Measurements from ENCODE around the gene ROBO4.

The ROBO4 gene

DNA sequence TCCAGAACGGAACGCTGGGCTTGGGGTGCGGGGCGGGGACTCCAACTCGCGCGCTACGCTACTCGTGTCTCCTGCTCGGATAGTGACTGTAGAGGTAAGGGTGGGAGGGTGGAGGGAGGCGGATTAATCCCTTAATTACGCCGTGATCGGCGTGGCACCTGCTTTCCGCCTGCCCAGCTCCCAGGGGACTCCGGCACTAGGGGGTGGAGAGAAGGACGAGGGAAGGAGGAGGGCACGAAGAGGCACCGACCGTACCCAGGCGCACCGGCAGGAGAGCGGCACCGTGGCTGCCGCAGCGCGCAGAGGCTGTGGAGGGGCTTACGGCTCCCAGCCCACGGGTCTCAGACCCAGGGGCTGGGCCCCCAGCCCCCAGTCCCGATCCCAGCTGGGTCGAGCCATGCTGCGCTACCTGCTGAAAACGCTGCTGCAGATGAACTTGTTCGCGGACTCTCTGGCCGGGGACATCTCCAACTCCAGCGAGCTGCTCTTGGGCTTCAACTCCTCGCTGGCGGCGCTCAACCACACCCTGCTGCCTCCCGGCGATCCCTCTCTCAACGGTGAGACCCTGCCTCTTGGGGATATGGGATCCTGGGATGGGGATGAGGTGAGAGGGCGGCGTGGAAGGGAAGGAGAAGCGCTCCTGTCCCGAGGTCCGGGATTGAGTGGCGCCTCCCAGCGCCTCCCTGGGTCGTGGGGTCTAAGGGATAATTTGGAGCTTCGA is 32.3 kb downstream of the ROBO4 start, which contains the start of gene ROBO3:
Gene ROBO3, plus strand, starts transcription at position 252 of the 721 bp plus-strand sequence. Its CDS starts 146 bp downstream, at position 398.
- Histone ChIP-seq H3K4me3 (ENCODE audit: insufficient read depth, low read length, poor library complexity, severe bottlenecking) (no peak within 1 kb of the TSS), H3K9ac (ENCODE audit: low read length) (no peak within 1 kb of the TSS), H3K36me3 (ENCODE audit: low read length) (no peaks in the 10 kb centered on the region), H3K79me2 (ENCODE audit: insufficient read depth, low read length) (no peaks in the 10 kb centered on the region), H3K27me3 (ENCODE audit: low read length) (no peaks in the 10 kb centered on the region), H3F3A (ENCODE audit: insufficient read depth) (no peaks in the 10 kb centered on the region), H3K27ac (ENCODE audit: low read depth, low read length) (no peak within 1 kb of the TSS), H3K9me3 (ENCODE audit: insufficient read depth, low read length) (no peaks in the 10 kb centered on the region), H3K9me2 (replicated peaks; ENCODE audit: insufficient read depth, low read length) (no peaks in the 10 kb centered on the region), H3K4me2 (ENCODE audit: low read depth, low read length, poor library complexity, severe bottlenecking) (no peak within 1 kb of the TSS), H4K20me1 (ENCODE audit: low read depth, low read length) (no peaks in the 10 kb centered on the region), H2AFZ (ENCODE audit: low read depth, low read length, severe bottlenecking) (no peak within 1 kb of the TSS)
- TF ChIP-seq CTCF (IDR thresholded peaks at IDR 0.05; ENCODE audit: insufficient read depth, low read length, poor library complexity, severe bottlenecking): no peak
- no peak for TF ChIP-seq EZH2phosphoT487 (conservative IDR thresholded peaks at IDR 0.05; ENCODE audit: low read length)

GRCh38 chr11:124864892-124865180 is 32.8 kb downstream of the ROBO4 start:
- no peaks in the 10 kb centered on the region for H3K9me3 ChIP-seq (ENCODE audit: insufficient read depth, low read length)
- H3K27me3 ChIP-seq (ENCODE audit: low read length): no peaks in the 10 kb centered on the region
- no peak overlapping the region for H3K27ac ChIP-seq (ENCODE audit: low read depth, low read length)
- H3K4me3 ChIP-seq (ENCODE audit: insufficient read depth, low read length, poor library complexity, severe bottlenecking): no peak overlapping the region
- no peak overlapping the region for H3K4me2 ChIP-seq (ENCODE audit: low read depth, low read length, poor library complexity, severe bottlenecking)
- H3K9ac ChIP-seq (ENCODE audit: low read length): no peak overlapping the region
- H4K20me1 ChIP-seq (ENCODE audit: low read depth, low read length): no peaks in the 10 kb centered on the region
- H3K79me2 ChIP-seq (ENCODE audit: insufficient read depth, low read length): no peaks in the 10 kb centered on the region
- no peak overlapping the region for H2AFZ ChIP-seq (ENCODE audit: low read depth, low read length, severe bottlenecking)
- H3K9me2 ChIP-seq (replicated peaks; ENCODE audit: insufficient read depth, low read length): no peaks in the 10 kb centered on the region
- H3K36me3 ChIP-seq (ENCODE audit: low read length): no peaks in the 10 kb centered on the region
- no peak for TF ChIP-seq EZH2phosphoT487 (conservative IDR thresholded peaks at IDR 0.05; ENCODE audit: low read length)
- no peak for TF ChIP-seq CTCF (IDR thresholded peaks at IDR 0.05; ENCODE audit: insufficient read depth, low read length, poor library complexity, severe bottlenecking)
- no peaks in the 10 kb centered on the region for H3F3A ChIP-seq (ENCODE audit: insufficient read depth)

DNA sequence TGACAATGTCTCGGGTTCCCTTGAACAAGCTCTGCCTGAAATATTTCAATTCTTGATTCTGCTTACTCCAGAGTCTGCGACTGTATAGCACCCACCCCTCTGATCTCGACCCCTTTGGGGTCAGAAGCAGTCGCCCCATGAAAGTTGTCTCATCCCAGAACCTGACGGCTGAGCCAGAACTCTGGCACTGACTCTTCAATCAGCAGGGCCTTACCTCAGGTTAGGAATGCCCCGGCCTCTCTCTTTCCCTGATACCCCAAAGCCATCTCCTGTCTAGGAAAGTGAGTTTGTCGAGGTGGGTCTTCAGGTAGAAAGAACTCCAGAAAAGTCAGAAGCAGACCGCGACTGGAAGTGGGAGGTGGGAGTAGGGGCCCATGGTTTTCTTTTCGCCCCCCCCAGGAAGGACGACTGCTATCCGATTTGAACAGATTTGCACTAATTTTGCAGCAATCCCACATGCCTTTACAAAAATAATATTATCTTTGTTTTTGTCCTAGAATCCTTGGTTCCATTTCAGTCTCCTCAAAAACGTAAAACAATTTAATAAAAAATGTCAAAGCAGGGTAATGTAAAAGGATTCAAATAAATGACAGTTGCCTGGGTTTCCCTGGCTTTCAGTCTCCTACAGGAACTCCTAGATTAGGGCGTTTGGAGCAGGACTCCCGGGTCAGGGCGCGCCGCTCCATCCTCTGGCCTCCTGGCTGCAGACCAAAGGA is 33.3 kb downstream of the ROBO4 start:
- Histone ChIP-seq H3K27ac (ENCODE audit: low read depth, low read length) (no peak overlapping the region), H2AFZ (ENCODE audit: low read depth, low read length, severe bottlenecking) (no peak overlapping the region), H3F3A (ENCODE audit: insufficient read depth) (no peaks in the 10 kb centered on the region), H3K9ac (ENCODE audit: low read length) (no peak overlapping the region), H3K36me3 (ENCODE audit: low read length) (no peaks in the 10 kb centered on the region), H4K20me1 (ENCODE audit: low read depth, low read length) (no peaks in the 10 kb centered on the region), H3K27me3 (ENCODE audit: low read length) (no peaks in the 10 kb centered on the region), H3K4me3 (ENCODE audit: insufficient read depth, low read length, poor library complexity, severe bottlenecking) (no peak overlapping the region), H3K4me2 (ENCODE audit: low read depth, low read length, poor library complexity, severe bottlenecking) (no peak overlapping the region), H3K79me2 (ENCODE audit: insufficient read depth, low read length) (no peaks in the 10 kb centered on the region), H3K9me3 (ENCODE audit: insufficient read depth, low read length) (no peaks in the 10 kb centered on the region), H3K9me2 (replicated peaks; ENCODE audit: insufficient read depth, low read length) (no peaks in the 10 kb centered on the region)
- TF ChIP-seq EZH2phosphoT487 (conservative IDR thresholded peaks at IDR 0.05; ENCODE audit: low read length) (no peak), CTCF (IDR thresholded peaks at IDR 0.05; ENCODE audit: insufficient read depth, low read length, poor library complexity, severe bottlenecking) (no peak)

Data from SU-DHL-6 (cell line).